IPS DF 4.7 (cell line): ENCODE measurements around the gene WAPL.
"Not testable (repeated sequence)": the region's sequence is repeated elsewhere in the genome, so short reads cannot be mapped to it uniquely, and the experiment has no call there.

Experiments
- DNase-seq: peaks from one replicate; pipeline ENCODE4 v3.0.0-alpha.2; 2013; ENCODE audit warnings: low spot score; ENCODE audit errors: extremely low read depth

The WAPL gene, protein sequence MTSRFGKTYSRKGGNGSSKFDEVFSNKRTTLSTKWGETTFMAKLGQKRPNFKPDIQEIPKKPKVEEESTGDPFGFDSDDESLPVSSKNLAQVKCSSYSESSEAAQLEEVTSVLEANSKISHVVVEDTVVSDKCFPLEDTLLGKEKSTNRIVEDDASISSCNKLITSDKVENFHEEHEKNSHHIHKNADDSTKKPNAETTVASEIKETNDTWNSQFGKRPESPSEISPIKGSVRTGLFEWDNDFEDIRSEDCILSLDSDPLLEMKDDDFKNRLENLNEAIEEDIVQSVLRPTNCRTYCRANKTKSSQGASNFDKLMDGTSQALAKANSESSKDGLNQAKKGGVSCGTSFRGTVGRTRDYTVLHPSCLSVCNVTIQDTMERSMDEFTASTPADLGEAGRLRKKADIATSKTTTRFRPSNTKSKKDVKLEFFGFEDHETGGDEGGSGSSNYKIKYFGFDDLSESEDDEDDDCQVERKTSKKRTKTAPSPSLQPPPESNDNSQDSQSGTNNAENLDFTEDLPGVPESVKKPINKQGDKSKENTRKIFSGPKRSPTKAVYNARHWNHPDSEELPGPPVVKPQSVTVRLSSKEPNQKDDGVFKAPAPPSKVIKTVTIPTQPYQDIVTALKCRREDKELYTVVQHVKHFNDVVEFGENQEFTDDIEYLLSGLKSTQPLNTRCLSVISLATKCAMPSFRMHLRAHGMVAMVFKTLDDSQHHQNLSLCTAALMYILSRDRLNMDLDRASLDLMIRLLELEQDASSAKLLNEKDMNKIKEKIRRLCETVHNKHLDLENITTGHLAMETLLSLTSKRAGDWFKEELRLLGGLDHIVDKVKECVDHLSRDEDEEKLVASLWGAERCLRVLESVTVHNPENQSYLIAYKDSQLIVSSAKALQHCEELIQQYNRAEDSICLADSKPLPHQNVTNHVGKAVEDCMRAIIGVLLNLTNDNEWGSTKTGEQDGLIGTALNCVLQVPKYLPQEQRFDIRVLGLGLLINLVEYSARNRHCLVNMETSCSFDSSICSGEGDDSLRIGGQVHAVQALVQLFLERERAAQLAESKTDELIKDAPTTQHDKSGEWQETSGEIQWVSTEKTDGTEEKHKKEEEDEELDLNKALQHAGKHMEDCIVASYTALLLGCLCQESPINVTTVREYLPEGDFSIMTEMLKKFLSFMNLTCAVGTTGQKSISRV (N-terminal part only)

DNA sequence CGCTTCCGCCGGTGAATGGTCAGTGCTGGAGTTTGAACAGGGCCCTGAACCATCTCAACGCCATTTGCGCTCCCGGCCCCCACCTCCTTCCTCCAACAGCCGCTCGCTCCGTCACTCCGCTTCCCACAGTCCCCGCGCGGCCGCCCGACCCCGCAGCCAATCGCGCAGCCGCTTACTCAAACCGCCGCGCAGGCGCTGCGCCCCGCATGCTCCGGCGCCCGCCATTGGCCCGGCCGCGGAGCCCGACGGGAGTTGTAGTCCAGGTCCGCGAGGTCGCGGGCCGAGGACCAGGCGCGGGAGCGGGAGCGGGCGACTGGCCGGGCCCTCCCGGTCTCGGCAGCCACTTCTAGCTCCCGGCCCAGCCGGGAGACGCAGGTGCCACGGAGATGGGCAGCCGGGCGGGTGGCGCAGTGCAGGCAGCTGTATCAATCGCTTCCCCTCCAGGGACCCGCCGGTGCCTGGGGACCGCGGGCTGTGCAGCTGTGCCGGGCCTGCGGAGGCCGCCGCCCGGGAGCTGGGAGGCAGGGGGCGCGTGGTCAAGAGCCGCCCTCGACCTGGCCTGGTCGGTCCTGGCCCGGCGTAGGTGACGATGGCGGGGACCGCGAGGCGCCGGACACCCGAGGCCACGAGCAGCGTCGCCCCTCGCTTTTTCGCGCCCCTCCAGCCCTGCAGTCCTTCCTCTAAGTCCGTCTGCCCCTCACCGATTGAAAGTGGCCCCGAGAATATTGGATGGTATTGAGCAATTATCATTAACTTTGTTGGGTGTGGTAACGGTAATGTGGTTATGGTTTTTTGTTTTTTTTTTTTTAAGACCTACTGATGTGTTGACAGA lies at the start of gene WAPL:
Gene WAPL (minus strand): TSS at position 115 of the 832 bp plus-strand sequence. CDS start 3,723 bp downstream, outside the sequence.
- DNase-seq: peak; percentile 51

- no peak for DNase-seq
Observed at GRCh38 chr10:86569335-86569734, 47.7 kb upstream of the WAPL start.

DNA sequence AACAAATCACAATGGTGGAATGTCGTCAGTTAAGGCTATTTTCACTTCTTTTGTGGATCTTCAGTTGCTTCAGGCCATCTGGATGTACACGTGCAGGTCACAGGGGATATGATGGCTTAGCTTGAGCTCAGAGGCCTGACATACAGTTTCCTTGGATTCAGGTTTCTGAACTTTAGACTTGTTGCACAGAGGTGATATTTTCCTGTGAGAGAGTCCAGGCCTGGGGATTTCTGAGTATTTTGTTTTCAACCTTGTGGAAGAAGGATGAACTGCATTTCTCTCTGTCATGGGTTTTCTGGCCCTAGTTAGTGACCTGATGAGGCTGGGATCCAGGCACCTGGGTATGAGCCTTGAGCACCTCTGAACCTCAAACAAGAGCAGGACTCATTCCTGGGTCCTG lies 44.9 kb upstream of the WAPL start:
- DNase-seq: not testable (repeated sequence)

DNA sequence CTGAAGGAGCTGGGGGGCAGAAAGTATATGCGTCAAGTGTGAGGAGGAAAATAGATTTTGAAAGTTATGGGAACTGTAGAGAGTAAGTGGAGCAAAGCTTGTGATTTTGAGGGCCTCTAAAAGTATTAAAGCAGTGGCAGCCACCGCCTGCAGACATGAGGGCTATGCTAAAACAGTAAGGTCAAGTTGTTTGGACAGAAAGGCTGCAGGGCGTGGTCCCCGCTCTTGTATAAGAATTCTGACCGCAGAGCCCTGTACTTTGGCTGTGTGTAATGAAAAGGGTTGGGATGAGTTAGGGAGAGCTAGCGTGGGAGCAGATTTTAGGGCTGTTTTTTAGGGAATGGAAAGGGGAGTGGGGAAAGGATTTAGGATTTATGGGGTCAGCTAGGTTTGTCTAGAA lies 41.7 kb upstream of the WAPL start:
- DNase-seq: not testable (repeated sequence)

DNA sequence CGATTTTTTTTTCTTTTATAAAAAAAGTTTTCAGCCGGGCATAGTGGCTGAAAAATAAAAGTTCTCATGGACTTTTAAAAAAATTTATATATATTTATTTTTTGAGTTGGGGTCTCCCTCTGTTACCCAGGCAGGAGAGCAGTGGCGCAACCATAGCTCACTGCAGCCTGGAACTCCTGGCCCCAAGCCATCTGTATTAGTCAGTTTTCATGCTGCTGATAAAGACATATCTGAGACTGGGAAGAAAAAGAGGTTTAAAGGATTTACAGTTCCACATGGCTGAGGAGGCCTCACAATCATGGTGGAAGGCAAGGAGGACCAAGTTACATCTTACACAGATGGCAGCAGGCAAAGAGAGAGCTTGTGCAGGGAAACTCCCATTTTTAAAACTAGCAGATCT lies 37.1 kb upstream of the WAPL start:
- DNase-seq: not testable (repeated sequence)

- no peak for DNase-seq
Observed at GRCh38 chr10:86556933-86557649, 35.5 kb upstream of the WAPL start.

DNA sequence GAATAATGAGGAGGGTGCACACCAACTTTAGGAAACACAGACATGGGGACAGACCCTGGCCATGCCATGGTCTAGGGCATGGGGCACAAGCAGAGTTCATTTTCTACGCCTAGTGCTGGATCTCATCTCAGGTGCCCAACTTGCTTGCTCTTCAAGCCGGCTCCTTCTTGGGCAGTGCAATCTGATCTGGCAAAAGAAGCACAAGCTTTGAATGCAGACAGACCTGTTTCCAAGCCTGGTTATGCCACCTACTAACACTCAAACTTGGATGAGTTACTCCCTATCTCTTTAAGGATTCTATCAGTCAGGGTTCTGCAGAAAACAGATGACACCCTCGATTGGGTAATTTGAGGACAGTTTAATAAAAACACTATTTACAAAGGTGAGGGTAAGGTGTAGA lies 34.9 kb upstream of the WAPL start:
- no peak for DNase-seq

GRCh38 chr10:86553639-86554038 lies 32.0 kb upstream of the WAPL start:
- no peak for DNase-seq

DNA sequence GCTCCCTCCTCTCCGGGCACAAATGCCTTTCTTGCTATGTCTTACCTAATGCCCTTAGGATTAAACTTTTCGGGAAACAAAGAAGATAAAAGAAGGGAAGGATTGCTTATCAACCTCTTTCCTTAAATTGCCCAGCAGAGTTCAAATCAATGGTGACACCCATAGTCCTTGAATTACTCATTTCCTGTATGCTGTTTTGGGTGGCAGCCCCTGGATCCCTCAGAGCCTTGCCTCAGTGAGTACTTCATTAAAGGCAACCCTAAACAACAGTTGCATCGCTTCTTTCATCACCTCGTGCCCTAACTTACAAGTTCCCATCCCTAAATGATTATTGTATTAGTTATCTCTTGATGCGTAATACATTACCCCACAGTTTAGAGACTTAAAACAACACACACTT lies 31.6 kb upstream of the WAPL start:
- no peak for DNase-seq

DNA sequence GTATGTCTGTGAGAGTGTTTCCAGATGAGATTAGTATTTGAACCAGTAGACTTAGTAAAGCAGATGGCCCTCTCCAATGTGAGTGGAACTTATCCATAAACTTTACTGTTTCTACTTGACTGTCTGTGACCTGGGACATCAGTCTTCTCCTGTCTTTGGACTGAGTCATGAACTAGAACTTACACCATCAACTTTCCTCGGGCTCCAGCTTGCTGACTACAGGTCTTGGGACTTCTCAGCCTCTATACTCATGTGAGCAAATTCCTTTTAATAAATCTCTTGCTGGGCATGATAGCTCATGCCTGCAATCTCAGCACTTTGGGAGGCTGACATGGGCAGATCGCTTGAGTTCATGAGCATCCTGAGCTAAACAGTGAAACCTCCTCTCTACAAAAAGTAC lies 25.7 kb upstream of the WAPL start:
- DNase-seq: no peak

GRCh38 chr10:86545101-86545500 lies 23.5 kb upstream of the WAPL start:
- DNase-seq: no peak

DNA sequence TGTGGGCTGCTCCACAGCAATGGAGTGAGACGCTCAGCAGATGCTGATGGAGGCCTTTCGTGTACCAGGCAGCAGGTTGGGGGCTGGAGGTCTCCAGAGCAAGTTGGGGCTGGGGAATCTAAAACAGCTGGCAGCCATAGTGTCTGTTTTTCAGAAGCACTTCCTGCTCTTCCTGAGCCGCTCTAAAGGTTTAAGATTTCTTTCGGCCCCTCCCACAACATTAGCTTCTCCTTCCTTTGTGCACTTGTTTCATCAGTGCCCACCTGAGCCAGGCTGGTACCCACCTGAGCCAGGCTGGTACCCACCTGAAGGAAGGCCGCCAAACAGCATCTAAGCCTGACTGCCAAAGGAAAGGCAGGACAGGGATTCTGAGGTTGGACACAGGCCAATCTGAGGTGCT lies 18.4 kb upstream of the WAPL start:
- DNase-seq: no peak

DNA sequence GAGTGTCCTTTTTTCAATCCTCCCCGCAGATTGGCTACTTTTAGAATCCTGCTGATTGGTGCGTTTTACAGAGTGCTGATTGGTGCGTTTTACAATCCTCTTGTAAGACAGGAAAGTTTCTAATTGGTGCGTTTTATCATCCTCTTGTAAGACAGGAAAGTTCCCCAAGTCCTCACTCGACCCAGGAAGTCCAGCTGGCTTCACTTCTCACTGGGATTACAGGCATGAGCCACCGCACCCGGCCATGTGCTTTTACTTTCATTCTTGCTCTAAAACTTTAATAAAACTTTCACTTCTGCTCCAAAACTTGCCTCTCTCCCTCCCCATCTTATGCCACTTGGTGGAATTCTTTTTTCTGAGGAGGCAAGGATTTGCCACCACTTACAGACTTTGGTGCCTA lies 17.0 kb upstream of the WAPL start:
- DNase-seq: no peak

DNA sequence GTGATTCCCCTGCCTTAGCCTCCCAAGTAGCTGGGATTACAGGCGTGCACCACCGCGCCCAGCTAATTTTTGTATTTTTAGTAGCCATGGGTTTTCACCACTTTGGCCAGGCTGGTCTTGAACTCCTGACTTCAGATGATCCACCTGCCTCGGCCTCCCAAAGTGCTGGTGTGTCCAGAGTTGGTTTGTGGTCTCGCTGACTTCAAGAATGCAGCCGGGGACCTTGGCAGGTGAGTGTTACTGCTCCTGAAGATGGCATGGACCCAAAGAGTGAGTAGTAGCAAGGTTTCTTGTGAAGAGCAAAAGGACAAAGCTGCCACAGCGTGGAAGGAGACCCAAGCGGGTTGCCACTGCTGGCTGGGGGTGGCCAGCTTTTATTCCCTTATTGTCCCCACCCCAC lies 16.4 kb upstream of the WAPL start:
- not testable (repeated sequence) for DNase-seq

DNA sequence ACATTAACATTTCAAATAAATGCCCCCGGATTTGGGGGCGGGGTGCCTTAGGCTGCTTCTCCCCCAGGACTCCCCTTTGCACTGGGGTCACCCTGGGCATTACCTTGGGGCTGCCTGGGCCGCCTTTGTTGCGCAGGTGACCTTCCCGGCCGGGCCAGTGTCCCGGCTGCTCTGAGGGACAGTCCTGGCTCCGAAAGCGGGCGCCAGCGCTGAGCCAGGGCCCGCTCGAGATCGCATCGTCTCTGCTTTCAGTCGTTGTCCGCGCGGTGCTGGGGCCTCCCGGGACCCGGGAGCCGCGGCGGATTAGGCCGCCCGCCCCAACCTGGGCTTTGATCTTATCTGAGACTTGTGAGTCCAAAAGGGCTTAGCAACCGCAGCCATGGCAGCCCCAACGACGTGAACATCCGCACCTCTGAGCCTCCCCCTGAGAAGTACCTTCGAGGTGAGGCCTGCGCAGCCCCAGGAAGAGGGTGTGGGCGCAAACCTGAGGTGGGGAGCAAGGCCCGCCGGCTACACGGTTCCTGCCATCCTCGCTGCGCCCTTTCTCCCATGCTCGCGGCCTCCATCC lies 14.8 kb upstream of the WAPL start:
- no peak for DNase-seq

GRCh38 chr10:86535132-86535882 lies 13.7 kb upstream of the WAPL start:
- DNase-seq: no peak

DNA sequence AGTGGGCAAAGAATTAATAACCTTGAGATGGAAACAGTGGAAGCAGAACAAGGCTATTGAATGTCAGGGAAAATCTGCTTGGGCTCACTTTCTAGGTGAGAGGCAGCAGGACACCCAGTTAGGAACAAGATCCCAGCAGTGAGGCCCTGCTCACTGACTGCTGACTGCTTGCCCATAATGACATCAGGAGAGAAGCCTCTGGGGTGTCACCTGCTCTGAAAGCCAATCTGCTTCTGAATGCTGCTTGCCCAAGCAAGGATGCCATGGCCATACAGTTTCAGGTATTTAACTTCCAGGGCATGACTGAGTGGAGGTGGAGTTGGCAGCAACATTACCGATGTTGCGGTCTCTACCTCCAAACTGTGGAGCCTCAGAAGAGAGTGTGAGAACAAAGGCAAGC lies 11.7 kb upstream of the WAPL start:
- DNase-seq: no peak

DNA sequence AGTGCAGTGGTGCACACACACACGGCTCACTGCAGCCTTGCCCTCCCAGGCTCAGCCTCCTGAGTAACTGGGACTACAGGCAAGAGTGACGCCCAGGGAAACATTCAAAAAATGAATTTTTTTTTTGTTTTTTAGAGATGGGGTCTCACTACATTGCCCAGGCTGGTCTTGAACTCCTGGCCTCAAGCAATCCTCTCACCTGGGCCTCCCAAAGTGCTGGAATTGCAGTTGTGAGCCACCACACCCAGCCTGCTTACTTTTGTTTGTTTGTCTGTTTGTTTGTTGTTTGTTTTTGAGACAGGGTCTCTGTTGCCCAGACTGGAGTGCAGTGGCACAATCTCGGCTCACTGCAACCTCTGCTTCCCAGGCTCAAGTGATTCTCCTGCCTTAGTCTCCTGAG lies 7.1 kb upstream of the WAPL start:
- DNase-seq: not testable (repeated sequence)

DNA sequence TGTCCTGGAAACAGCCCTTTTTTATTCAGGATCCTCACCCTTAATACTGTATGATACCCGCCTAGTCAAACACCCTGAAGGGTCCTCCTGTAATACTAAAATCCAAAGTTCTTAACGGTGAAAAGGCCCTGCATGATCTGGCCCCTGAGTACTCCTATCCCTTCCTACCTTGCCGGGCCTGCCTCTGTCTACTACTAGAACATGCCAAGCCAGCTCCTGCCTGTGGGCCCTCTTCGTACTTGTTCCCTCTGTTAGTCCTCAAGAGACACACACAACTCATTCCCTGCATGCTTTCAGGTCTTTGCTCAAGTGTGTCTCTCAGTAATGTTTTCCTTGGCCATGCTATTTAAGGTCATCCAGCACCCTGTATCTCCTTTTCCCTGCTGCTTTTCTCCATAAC lies 5.0 kb upstream of the WAPL start:
- no peak for DNase-seq
